NCI-H128 (cell line): ENCODE data around the gene ZNF124.
"Not testable (repeated sequence)": the region's sequence is repeated elsewhere in the genome, so short reads cannot be mapped to it uniquely, and the experiment has no call there.

Experiments
- DNase-seq: peaks from one replicate; lab custom pipeline; 2025; ENCODE audit not compliant: unreplicated experiment; lab: John Stamatoyannopoulos, UW

The ZNF124 gene

GRCh38 chr1:247173431-247173830, 1.6 kb upstream of the ZNF124 start:
- DNase-seq: no peak

GRCh38 chr1:247172996-247173395, 1.2 kb upstream of the ZNF124 start:
- no peak for DNase-seq

DNA sequence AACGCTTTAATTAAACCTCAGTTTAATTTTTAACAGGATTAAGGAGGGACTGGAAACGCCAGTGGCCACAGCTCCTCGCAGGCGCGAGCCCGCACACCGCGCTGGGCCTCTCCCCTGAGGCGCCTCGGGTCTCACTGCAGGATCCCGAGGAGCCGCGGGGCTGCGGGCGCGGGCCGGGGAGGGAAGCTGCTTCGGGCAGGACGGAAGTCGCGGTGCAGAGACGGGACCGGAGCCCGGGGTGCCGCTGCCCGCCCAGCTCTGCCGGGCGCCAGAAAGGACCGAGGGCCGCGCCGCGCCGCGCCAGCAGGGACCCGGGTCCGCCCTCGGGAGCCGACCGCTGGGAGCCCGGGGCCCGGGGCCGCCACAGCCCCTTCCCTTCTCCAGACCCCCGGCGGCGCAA, 377 bp downstream of the ZNF124 start:
- not testable (repeated sequence) for DNase-seq

DNA sequence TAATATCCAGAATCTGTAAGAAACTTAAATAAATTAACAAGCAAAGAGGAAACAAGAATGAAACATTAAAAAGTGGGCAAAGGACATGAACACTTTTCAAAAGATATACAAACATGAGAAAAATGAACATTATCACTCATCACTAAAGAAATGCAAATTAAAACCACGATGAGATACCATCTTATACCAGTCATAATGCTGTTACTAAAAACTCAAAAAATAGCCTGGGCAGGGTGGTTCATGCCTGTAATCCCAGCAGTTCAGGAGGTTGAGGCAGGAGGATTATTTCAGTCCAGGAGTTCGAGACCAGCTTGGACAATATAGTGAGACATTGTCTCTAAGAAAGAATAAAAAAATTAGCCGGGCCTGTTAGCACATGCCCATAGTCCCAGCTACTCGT, 6.1 kb downstream of the ZNF124 start:
- no peak for DNase-seq

GRCh38 chr1:247164694-247165093, 7.1 kb downstream of the ZNF124 start:
- no peak for DNase-seq

- no peak for DNase-seq
Observed at GRCh38 chr1:247156787-247157232, 15.0 kb downstream of the ZNF124 start.

- no peak for DNase-seq
Observed at GRCh38 chr1:247147781-247148180, 24.0 kb downstream of the ZNF124 start.

- not testable (repeated sequence) for DNase-seq
Observed at GRCh38 chr1:247147120-247147519, 24.7 kb downstream of the ZNF124 start.

DNA sequence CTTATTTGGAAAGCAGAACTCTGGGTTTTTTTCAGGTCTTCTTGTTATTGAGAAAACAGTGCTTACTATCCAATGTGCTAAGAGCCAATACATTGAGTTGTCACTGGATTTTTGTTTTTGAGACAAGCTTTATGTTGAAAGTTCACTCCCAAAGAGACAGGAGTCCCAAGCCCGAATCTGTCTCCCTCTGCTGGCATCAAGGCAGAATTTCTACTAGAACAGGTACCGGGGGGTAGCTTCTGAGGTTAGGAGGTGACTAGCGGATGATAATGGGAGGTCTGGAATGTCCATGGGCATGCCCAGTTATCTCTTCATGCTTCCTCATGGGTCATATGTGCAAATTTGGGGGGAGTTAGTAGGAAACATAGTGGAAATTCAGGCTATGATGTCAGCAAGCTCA, 25.1 kb downstream of the ZNF124 start:
- no peak for DNase-seq

DNA sequence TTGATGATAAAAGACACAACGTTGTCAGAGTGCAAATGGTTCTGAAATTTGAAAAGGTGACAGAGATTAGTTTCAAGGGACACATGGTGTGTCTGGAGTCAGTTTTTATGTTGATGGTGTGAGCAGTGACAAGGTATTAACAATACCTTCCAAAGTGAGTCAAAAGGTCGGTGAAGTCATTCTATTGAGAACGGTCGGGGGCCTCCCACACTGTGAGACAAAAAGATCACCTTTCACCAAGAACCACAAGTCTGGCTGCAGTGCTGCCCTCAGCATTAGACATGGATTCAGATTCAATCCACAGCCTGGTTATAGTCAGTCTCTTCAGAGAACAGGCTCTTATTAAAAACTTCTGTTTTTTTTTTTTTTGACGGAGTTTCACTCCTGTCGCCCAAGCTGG, 26.5 kb downstream of the ZNF124 start:
- DNase-seq: no peak

DNA sequence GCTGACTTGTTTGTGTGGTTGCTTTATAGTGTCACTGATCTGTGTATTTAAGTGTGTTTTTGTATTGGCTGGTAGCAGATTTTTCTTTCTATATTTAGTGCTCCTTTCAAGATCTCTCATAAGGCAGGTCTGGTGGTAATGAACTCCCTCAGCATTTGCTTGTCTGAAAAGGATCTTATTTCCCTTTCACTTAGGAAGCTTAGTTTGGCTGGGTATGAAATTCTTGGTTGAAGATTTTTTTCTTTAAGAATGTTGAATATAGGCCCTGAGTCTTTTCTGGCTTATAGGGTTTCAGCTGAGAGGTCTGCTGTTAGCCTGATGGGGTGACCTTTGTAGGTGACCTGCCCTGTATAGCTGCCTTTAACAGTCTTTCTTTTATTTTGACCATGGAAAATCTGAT, 32.3 kb downstream of the ZNF124 start:
- DNase-seq: not testable (repeated sequence)

DNA sequence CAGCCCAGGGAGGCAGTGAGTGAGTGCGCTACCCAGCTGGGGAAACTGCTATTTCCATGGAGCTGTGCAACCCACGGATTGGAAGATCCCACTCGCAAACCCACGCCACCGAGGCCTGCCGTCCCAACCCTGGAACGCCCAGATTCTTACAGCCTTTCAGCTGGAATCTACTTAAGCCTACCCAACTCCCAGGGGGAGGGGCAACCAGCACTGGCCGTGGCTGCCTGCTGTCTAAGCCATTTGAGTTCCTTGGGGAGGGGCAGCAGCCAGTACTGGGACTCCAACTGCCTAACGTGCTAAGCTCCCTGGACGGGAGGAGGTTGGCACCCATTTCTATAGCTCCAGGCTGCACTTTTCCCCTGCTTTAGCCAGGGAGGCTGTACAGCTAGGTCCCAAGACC, 40.6 kb downstream of the ZNF124 start:
- DNase-seq: no peak

- DNase-seq: not testable (repeated sequence)
Observed at GRCh38 chr1:247127519-247128282, 44.1 kb downstream of the ZNF124 start.

GRCh38 chr1:247126601-247127000, 45.2 kb downstream of the ZNF124 start:
- DNase-seq: not testable (repeated sequence)

DNA sequence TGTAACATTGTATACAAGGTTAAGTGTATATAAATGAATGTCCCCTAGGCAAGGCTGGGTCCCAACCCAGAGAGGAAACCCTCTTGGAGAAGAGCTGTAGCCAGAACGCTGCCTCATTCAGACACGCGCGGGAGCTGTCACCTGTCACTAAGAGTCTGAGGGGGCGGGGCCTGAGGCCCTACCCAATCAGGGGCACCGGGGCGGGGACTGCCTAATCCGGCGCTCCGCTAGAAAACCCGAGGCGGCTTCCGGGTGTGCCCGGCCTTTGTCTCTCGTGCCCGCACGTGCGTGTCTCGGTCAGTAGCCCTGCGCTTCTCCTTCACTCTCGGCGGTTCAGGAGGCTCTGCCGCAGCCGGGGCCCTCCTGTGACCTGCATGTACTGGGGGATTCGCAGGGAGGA, 45.7 kb downstream of the ZNF124 start:
- not testable (repeated sequence) for DNase-seq

- DNase-seq: no peak
Observed at GRCh38 chr1:247121382-247121781, 50.4 kb downstream of the ZNF124 start.

DNA sequence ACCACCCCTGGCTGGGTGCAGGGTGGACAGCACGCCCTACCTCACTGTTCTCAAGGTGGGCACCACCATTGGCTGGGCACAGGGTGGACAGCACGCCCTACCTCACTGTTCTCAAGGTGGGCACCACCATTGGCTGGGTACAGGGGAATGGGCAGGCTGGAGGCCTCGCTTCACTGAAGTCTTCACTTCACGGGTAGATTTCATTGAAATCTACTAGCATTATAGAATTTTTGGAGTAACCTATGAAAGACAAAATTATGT, 51.5 kb downstream of the ZNF124 start:
- not testable (repeated sequence) for DNase-seq

DNA sequence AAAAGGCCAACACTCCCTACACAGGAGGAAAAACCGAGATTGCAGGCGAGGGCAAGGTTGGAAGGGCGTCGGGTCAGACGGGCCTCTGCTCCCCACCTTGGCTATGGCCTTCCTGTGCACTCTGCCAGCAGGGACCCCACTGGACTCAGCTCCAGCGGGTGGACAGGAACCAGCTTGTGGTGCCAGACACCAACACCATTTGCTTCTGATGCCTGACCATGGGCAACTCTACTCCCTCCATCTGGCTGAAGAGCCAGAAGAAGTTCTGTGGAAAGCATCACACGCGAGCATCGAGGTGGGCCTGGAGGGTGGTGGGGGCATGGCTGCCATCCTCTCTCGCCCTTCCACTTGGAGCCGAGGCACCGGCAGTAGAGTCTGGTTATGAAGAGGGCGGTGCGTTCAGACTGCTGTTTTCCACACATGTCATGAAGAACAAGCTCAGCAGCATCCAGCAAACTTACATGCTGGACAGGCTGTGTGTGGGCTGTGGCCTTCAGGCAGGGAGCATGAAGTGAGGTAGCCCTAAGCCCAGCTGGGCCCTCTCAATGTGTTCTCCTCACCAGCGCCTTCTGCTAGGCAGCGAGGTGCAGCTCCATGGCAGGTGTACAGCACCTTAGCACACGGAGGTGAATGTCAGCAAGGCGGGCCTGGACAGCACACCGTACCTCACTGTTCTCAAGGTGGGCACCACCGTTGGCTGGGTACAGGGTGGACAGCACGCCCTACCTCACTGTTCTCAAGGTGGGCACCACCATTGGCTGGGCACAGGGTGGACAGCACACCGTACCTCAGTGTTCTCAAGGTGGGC, 52.0 kb downstream of the ZNF124 start:
- no peak for DNase-seq

DNA sequence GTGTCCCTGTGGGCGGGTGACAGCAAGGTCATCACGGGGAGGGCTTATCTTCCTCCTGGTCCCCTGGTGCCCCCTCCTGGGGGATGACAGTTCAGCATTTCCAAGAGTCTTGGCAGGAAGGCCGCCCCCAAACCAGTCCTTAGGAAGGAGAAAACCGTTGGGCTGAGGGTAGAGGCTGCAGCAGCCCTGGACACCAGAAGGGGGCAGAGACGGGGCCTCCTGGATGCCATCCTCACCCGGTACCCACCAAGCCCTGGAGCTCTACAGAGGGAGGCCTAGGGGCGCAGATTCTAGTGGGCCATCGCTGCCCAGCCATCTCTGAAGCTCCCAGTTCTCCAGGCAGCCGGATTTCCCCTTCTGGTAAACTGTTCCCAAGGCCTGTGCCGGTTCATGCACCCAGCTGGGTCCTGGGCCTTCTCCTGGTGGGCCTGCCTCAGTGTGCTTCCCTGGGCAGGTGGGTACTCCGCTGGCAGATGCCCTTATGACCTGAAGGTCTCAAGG, 52.8 kb downstream of the ZNF124 start:
- no peak for DNase-seq

DNA sequence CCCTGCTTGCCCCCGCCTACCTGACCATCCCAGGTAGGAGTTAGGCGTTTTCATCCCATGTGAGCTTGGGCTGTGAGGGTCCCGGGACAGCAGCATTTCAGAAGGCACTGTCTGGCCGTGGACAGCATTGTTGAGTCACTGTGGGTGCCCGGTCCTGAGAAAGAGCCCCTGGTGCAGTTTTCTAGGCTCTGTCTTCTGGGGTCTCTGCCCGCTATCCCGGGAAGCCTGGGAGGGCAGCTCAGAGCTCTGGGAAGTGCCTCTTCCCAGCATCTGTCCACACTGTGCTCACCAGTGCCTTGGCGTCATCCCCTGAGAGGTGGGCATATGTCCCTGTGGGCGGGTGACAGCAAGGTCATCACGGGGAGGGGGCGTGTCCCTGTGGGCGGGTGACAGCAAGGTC, 56.3 kb downstream of the ZNF124 start:
- DNase-seq: no peak

- DNase-seq: no peak
Observed at GRCh38 chr1:247115141-247115510, 56.7 kb downstream of the ZNF124 start.

GRCh38 chr1:247114351-247115140, 57.3 kb downstream of the ZNF124 start:
- no peak for DNase-seq
